SIG-M5 treated with dmso at 0.1 percent for 504 hours (cell line): Measurements from ENCODE around the gene NRDE2.
"Not testable (repeated sequence)": the region's sequence is repeated elsewhere in the genome, so short reads cannot be mapped to it uniquely, and the experiment has no call there.

Experiments
- DNase-seq: peaks from one replicate; lab custom pipeline; 2025; ENCODE audit not compliant: unreplicated experiment; lab: John Stamatoyannopoulos, UW

NRDE2 gene

DNA sequence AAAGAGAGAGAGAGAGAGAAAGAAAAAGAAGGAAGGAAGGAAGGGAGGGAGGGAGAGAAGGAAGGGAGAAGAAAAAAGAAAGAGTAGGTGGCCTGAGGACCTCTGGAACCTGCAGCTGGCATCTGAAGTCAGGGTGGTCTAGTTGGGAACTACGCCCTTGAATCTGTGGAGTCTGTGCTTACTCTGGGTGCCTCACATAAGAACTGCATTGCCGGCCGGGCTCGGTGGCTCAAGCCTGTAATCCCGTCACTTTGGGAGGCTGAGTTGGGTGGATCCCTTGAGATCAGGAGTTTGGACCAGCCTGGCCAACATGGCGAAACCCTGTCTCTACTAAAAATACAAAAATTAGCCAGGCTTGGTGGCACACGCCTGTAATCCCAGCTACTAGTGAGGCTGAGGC is 10.0 kb upstream of the NRDE2 start:
- no peak for DNase-seq

DNA sequence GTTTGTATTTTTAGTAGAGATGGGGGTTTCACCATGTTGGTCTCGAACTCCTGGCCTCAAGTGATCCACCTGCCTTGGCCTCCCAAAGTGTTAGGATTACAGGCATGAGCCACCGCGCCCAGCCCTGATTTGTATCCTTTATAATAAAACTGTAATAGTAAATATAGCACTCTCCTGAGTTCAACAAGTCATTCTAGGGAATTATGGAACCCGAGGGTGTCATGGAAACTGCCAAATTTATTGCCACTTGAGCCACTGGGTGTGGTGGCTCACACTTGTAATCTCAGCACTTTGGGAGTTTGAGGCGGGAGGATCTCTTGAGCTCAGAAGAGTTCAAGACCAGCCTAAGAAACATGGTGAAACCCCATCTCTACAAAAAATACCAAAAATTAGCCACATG is 9.5 kb upstream of the NRDE2 start:
- DNase-seq, result not testable (repeated sequence)

DNA sequence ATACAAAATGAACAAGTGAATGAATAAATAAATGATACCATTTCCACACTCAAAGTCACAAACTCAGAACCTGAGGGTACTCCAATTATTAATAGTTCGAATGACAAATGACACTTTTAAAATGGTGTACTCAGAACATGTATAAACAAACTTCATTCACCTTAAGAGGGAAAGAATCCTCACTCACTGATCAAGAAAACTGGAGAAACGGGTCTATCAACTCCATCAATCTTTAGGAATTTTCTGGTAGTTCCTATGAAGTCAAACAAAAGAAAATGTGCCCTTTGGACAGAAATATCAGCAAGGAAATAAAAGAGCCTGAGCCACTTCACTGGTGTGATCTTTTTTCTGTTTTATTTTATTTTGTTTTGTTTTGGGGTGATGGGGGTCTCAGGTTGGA is 5.2 kb upstream of the NRDE2 start:
- peak; percentile 23 for DNase-seq

DNA sequence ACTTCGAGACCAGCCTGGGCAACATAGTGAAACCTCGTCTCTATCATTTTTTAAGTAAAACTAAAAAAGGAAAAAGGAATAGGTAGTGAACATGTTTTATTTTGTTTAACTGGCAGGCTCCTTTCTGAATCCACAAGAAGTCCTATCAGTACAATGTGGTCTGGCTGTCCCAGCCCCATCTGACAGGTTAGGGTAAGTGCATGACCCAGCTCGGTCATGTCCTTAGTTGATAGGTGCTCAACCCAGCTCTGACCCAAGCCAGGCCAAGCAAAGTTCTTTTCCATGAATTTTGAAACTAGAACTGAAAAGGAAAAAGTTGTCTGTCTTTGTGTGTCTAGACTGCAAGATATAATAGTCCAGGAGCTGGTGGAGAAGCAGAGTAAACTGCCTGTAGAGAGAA is 4.7 kb upstream of the NRDE2 start:
- DNase-seq, result no peak

DNA sequence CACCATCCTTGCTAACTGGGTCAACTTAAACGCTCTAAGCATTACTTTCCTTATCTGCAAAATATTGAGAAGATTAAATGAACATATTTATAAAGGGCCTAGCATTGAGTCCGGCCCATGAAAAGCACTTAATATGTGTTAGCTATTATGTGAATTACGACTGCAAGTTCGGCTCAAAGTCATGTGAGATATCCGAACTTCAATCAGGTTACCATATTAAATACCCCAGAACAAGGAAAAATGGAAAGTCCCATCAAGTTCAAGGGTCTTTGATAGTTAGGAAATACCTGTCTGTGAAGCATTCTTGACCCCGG is 487 bp upstream of the NRDE2 start:
- no peak for DNase-seq

DNA sequence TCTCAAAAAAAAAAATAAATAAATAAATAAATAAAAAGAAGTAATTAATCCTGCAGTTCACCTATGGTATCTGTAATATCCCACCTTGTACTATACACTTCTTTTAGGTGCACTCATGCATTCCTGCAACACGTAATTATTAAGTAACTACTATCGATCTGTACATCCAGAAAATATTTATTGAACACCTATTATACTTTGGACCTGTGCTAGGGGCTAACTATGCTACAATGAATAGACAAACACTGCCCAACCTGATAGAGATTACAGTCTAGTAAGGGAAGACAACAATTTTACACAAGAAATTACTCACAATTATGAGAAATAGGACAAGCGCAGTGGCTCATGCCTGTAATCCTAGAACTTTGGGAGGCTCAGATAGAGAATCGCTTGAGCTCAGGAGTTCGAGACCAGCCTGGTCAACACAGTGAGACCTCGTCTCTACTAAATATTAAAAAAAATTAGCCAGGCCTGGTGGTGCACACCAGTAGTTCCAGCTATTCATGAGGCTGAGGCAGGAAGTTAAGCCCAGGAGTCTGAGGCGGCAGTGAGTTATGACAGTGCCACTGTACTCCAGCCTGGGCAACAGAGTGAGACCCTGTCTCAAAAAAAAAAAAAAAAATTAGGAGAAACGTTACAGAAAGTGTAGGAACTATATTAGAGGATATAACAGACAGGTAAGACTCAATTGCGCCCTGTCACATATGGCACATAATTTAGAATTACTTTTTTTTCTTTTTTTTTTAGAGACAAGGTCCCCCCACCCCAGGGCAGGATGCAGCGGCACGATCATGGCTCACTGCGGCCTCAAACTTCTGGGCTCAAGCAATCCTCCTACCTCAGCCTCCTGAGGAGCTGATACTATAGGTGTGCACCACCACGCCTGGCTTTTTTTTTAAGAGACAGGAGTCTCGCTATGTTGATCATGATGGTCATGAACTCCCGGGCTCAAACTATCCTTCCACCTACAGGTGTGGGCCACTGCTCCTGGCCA is 1.2 kb downstream of the NRDE2 start:
- no peak for DNase-seq

DNA sequence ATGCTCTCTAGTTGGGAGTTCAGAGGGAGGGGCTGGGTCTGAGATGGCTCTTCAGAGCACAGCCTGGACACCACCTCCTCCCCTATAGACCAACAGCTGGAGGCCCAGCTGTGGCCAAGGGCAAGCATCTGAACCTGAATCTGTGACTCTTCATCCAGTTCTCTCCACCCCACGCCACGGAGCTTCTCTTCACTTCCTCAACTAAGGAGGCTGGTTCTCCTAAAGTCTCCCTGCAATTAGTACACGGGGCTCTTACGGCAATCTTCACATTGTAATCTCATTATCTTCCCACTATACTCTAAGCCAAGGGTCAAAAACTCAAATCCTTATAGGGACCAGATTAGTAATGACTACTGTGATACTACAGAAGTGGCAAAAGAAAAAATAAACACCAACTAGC is 9.8 kb downstream of the NRDE2 start:
- no peak for DNase-seq

DNA sequence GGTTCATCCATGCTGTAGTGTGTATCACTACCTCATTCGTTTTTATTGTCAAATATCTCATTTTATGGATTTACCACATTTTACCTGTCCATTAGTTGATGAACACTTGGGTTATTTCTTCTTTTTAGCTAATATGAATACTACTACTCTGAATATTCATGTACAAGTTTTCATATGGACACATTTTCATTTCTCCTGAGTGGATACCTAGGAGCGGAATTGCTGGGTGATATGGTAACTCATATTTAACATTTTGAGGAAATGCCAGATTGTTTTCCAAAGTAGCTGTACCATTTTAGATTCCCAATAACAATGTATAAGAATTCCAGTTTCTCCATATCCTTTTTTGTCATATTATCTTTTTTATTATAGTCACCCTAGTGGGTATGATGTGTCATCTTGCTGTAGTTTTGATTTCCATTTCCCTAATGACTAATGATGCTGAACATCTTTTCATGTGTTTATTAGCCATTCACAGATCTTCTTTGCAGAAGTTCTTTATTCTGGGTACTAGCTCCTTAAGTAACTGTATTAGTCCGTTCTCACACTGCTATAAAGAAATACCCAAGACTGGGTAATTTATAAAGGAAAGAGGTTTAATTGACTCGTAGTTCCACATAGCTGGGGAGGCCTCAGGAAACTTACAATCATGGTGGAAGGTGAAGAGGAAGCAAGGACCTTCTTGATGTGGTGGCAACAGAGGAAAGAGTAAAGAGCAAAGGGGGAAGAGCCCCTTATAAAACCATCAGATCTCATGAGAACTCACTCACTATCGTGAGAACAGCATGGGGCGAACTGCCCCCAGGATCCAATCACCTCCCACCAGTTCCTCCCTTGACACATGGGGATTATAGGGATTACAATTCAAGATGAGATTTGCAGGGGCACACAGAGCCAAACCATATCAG is 11.9 kb downstream of the NRDE2 start:
- DNase-seq, result no peak

DNA sequence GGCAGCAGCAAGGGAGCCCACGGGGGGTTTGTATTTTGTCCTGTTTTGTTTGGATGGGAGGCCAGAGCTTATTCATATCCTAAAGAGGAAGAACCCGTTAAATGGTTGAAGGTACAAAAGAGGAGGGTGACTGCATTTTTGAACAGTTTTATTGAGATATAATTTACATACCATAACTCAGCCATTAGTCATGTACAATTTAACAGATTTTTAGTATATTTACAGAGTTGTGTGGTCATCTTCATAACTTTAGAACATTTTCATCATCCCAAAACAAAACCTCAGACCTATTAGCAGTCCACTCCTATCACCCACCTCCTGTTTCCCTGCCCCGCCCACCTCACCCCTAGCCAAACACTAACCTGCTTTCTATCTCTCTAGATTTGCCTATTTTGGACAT is 12.6 kb downstream of the NRDE2 start:
- DNase-seq, result no peak

DNA sequence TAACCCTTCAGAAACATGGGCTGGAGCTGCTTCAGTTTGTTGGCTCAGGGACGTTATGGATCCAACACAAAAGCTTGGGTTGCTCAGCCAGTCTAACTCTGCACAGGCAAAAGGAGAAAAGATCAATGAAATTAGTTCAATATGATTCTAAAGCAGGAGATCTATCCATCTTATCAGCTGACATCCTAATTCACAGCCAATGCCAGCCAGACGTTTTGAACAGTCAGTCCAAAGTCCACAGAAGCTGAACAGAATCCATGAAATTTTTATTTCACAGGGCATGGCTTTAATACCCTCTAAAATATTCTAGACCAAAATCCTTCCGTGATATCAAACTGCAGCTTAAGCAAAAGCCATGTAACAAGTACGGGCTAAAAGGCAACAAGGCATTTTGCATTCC is 13.7 kb downstream of the NRDE2 start:
- no peak for DNase-seq

DNA sequence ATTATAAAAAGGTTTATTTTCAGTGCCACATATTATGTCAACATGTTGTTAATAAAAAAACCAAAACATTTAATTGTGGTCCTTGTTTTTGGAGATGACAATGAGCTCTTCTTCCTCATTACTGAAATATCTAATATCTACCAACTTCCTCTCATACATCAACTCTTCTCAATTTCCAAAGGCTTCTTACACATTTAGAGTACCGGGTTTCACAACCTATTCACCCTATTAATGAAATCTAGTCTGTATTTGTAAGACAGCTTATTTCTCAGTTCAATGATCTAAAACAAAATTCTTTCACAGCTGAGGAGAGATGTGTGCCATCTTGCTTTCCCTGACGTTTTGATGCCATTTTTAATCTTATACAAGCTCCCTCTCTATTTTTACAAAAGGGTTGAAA is 14.5 kb downstream of the NRDE2 start:
- no peak for DNase-seq

DNA sequence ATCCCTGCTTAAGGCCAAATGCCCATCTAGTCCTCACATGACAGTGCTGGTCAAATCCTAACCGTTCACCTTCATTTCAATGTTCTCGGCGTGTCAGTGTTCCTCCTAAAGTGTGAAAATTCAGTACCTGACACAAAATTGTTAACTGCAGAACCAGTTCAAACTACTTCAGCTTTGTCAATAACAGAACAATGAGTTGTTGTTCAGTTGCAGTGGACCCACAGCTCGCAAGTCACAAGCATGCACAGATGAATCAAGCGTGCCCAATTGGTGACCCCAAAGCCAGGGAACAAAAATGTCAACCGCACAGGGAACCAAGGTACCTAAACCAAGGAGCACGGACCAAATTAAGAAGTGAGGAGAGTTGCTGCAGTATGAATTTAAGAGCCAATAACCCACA is 23.2 kb downstream of the NRDE2 start:
- DNase-seq, result no peak

DNA sequence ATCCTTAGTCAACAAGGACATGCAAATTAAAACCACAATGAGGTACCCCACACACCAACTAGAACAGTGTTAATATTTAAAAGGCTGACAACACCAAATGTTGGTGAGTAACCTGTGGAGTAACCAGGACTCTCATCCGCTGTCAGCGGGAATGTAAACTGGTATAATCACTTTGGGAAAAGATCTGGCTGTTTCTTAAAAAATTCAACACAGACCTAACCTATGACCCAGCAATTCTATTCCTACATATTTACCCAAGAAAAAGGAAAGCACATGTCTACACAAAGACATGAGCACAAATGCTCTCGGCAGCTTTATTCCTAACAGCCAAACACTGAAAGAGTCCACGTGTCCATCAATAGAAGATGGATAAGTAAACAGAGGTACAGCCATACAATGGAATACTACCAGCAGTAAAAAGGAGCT is 26.6 kb downstream of the NRDE2 start:
- no peak for DNase-seq

DNA sequence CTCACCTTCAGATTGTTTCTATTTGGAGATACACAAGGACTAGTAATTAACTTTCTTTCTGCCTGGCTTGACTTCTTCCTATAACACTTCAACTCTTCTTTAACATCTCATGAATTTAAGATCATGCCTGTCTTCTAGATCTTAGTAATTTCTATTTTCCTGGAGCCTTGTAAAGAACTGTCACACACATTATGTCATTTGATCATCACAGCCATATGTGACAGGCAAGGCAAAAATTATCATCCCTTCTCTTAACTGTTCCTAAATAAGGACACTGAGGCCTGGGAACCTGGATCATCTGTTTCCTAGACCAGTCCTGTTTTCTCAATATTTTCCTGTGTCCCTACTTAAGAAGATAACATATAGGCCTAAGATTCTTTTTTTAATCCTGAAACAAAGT is 27.2 kb downstream of the NRDE2 start:
- DNase-seq, result no peak

DNA sequence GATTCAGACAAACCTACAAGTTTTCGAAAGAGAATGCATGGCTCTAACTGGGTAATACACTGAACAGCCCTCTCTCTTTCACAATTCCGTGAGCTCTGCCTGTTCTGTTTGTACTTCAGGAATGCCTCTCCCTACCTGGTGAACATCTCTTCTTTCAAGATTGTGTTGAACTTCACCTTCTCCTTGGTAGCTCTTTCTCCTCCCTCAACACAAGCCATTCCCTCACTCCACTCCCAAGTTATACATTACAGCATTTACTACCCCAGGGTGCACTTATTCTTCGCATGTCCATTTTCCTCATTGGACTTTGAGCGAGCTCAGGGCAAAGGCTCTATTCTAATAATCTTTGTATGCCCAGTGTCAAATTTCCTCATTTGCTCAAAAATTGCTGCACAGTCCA is 28.3 kb downstream of the NRDE2 start:
- DNase-seq, result no peak

DNA sequence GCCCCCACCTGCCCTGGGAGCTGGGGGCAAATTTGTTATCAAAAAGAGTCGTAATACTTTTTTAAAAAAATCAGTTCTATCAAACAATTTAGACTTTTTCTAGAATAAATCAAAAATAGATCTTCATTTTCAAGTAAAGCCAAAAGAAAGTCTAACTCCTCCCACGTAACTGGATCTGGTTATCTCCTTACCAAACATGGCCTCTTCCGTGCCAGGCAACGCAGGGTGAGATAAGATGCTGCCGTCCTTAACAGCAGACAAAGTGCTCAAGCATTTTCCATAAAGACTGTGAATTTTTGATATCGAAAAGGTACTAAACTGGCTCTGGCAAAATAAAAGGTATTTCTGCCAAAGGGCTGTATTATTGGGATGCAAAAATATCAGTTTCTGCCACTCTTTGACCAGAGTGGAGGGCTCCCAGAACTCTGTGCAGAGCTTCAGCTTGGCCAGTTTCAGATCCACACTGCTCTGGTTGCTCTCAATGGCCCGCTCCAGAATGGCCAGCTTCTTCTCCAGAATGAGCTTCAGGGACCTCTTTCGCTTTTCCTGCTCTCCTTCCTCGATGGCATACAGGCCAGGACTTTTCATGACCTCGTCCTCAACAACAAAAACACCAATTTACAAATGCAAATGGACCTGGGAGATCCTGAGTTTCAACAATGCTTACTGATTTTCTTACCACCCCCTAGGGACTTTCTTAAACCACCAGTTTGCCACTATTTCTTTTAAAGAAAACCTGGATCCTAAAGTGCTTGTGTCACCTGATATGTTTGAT is 29.0 kb downstream of the NRDE2 start:
- DNase-seq, result no peak

DNA sequence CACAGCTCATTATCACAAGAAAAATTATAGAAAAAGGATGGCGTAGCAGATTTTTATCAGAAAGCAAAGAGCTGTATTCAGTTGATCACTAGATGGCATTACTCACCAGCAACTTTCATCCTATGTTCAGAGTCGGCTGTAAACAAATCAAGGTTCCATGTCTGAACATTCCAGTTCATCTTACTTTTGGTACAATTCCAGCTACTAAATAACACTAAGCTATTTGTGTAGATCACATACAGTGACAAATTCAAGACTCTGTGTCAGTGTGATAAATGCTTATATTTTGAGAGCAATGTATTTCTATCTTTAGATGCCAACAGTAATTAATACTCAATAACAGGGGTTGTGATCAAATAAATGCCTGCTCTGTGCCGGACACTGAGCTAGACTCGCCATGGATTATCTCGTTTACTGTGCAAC is 30.1 kb downstream of the NRDE2 start:
- peak; percentile 26 for DNase-seq

DNA sequence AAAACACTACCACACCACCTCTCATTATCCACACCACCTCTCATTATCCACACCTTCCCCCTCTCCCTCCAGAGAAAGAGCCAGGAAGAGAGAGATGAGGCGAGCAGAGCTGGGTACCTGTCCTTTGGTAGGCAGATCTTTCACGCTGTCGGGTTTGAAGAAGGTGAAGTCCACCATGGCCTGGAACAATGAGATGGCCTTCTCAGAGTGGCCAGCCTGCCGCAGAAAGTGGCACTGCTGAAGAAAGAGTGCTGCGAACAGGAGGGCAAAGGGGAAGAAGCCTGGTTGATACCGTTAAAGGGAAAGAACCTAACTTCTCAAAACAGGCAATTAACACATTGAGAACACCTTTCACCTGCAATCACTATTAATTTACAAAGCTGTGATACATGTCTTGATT is 30.6 kb downstream of the NRDE2 start:
- DNase-seq, result no peak

DNA sequence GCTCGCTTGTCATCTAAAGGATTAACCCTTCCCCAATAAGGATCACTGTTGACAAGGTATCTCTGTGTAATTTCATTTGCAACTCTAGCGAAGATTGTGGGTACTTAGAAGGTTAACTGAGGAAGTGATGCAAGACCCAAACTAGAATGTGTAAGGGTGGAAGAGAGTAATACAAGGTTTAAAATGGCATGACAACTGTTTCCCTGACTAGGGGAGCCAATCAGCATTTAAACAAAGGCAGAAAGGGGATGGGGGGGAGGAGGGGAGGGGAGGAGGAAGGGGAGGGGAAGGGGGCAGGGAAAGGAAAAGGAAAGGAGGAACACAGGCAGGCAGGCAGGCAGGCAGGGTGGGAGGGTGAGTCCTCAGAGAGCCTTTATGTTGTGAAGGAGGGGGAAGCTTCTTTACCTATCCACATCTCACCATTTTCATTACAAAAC is 31.1 kb downstream of the NRDE2 start:
- DNase-seq, result peak; percentile 88

DNA sequence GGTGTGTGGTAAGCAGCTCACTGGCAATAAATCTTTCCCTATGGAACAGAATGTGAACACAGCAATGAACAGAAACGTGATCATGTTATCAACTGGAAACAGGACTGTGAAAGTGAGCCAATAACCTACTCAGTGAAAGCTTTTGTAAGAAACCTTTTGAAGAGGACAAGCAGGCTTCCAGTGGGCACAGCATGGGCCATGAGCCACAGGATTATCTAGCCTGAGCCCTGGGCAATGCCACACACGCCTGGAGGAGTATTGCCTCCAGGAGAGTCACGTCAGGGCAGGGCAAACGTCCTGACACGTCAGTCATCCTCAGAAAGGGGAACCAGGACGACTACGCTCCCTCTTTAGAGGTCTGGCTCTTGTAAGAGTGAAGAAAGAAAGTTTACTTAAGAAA is 32.3 kb downstream of the NRDE2 start:
- DNase-seq, result peak; percentile 76
